GM18951 (cell line): ENCODE data around the gene ATXN1.

Experiments used
- POLR2A ChIP-seq: IDR thresholded peaks from 4 replicates; pipeline ENCODE4 v1.6.1; 2011; ENCODE audit warnings: mild to moderate bottlenecking; ENCODE audit not compliant: insufficient read length, insufficient read depth; ENCODE audit errors: extremely low read depth
- in situ Hi-C: fragments of 300-500 bp; cut with MboI; formaldehyde crosslinking; loops from one replicate; pipeline ENCODE4 v1.12.0; 2022; ENCODE audit warnings: low sequenced_read_pairs, mixed read lengths, inconsistent platforms; ENCODE audit not compliant: unreplicated experiment

ATXN1 gene

DNA sequence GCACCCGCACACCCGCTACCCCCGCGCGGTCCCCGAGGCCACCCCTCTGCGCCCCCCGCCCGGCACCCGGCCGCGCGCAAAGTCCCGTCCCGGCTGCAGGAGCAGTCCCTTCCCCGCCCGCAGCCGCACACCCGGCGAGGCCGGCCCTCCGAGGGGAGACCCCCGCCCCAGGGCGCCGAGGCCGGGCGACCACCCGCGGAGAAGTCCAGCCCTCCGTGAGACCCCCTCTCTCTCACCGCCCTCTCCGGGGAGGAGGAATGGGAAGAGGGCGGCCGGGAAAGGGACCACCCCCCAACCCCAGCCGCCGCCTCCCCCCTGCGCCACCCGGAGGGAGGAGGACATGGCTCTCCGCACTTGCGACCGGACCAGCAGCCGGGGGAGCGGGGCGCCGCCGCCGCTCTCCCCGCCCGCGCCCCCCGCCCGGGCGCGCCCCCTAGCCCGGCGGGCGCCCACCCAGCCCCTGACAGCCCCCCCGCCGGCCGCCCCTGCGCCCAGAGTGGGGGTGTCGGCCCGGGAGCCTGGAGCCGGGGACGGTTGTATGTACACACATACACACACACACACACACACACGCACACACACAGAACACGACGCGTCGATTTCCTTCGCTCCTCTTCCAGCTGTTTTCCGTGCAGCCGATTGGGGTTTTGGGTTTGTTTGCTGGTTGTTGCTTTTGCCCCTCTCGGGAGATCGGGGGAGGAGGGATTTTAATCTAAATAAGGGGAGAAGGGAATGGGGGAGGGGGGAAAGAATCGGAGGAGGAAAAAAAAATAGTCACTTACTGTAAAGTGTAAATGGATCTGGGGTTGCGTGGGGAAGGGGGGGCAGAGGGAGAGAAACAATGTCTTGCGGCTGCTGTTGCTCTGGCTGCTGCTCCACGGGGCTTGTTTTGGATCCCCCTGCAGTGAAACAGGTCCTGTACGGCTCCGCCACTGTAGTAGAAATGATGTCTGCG, at the start of gene ATXN1:
TSS of gene ATXN1 (minus strand) at position 945 of the 955 bp plus-strand sequence.
- in situ Hi-C loops = loop anchor here (10.0 kb wide), 2 partner anchors 226 to 426 kb away; no protein-coding TSS in a partner anchor
- TF ChIP-seq POLR2A = peak; percentile 42

DNA sequence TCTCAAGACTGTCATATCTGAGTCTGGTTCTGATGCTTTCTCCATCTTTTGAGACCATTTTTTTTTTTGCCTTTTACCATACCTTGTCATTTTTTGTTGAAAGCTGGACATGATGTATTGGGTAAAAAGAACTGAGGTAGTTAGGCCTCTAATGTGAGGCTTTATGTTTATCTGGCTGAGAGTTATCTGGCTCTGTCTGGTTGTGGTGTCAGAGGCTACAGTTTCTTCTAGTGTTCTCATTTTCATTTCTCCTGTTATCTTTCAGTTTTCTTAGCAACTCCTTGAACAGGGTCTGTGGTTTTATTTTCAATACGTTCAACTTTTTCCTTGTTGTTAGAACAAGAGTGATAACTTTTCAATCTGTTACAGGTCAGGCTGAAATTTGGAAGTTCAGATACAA, 49.2 kb upstream of the ATXN1 start:
- in situ Hi-C loops = no loop called here
- TF ChIP-seq POLR2A = no peak

DNA sequence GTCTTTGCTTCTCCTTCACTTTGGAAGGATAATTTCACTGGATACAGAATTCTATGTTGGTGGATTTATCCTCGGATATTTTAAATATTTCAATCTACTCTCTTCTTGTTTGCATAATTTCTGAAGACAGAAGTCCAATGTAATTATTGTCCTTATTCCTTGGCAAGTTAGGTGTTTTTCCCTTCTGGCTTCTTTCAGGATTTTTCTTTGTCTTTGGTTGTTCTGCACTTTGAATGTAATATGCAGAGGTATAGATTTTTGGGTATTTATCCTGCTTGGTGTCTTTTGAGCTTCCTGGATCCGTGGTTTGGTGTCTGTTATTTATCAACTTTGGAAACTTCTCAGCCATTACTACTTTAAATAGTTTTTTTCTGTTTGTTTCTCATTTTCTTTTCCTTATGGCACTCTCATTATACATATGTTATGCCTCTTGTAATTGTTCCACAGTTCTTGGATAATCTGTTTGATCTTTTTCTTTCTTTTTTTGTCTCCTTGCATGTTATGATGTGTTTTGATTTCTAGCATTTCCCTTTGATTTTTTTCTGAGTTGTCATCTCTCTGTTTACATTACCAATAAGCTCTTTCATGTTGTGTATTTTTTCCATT, 48.6 kb upstream of the ATXN1 start:
- in situ Hi-C loops = no loop called here
- TF ChIP-seq POLR2A = no peak

DNA sequence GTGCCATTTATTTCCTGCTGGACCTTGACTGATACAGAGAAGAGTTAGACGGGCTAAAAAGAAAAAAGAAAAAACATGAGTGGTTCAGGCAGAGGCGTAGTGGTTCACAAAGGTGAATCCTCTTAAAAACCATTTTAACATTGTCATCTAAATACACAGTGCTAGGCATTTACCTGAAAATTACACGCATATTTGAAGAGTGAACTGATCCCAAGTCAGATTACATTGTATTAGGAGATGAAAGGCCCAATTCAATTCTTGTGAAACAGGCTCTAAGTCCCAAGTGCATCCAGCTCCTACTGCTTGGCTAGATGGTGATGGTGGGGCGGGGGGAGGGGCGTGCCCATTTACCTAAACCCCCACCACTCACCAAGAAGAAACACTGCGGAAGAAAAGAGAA, 46.7 kb upstream of the ATXN1 start:
- TF ChIP-seq POLR2A = no peak
- in situ Hi-C loops = no loop called here

DNA sequence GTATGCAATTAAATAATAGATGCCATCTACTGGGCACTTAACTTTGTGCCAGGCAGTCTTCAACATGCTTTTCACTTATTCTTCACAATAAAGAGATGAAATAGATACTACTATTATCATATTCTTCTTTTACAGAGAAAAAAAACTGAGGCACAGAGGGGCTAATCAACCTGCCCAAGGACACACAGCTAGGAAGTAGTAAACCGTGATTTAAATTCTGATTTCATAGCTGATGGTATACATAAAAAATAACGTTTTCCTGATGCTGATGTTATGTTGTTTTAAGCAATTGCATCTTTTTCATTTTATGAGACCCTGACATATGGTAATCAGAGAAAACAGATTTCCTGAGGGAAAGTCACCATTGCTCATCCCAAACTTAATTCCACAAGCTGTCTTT, 45.1 kb upstream of the ATXN1 start:
- in situ Hi-C loops = no loop called here
- no peak for TF ChIP-seq POLR2A

DNA sequence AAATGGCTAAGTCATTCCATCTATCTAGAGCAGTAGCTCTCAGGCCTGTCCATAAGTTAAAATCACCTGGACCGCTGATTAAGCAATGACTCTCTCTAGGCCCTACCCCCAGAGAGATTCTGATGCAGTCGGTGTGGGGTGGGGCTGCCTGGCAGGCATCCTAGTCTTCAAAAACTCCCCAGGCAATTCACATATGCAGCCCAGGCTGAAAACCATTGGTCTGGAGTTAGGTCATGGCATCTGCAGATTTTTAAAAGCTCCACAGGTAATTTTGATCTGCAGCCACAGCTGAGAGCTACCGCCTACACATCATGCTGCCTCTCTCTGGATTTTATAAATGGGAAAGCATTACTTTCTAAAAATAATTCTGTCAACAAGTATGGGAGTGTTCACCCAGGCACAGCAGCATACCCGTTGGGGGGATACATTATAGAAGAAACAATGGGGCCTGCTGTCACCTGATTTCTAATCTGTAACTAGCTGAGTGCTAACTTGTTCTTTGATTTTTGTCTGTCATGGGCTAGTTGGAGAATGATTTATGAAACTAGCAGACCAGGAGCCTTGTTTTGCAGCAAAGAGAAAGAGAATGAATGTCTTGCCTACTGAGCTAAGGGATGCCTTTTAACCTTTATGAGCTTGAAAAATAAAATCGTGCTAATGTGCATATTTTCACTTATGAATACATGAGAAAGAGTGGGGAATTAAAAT, 44.1 kb upstream of the ATXN1 start:
- TF ChIP-seq POLR2A = no peak
- in situ Hi-C loops = no loop called here

DNA sequence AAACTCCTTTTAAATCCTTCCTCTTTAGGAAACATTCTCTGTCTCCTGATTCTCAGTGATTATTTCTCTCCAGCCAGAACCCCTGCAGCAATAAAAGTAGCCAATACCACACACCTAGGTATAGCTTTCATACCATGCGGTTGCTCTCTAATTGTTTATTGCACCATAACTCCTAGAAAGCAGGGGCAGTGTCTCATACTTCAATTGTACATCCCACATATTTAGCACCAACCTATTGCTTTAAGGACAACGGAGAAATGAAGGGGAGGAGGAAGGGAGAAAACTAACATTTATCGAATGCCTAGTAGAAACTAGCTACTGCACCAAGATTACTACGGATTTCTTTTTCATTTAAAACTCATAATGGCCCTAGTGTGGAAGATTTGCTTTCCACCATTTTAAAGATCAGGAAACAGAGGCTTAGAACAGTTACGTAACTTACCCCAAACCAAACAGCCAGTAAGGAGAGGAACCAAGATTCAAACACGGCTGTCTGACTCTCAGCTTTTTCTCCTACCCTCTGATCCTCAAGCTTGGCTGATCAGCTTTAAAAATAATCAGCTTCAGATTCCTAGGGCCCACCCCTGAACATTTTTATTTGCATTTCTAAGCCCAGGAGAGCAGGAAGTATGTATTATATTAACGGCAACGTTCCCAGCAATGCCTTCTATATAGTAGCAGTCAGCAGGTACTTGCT, 43.4 kb upstream of the ATXN1 start:
- no peak for TF ChIP-seq POLR2A
- in situ Hi-C loops = no loop called here

DNA sequence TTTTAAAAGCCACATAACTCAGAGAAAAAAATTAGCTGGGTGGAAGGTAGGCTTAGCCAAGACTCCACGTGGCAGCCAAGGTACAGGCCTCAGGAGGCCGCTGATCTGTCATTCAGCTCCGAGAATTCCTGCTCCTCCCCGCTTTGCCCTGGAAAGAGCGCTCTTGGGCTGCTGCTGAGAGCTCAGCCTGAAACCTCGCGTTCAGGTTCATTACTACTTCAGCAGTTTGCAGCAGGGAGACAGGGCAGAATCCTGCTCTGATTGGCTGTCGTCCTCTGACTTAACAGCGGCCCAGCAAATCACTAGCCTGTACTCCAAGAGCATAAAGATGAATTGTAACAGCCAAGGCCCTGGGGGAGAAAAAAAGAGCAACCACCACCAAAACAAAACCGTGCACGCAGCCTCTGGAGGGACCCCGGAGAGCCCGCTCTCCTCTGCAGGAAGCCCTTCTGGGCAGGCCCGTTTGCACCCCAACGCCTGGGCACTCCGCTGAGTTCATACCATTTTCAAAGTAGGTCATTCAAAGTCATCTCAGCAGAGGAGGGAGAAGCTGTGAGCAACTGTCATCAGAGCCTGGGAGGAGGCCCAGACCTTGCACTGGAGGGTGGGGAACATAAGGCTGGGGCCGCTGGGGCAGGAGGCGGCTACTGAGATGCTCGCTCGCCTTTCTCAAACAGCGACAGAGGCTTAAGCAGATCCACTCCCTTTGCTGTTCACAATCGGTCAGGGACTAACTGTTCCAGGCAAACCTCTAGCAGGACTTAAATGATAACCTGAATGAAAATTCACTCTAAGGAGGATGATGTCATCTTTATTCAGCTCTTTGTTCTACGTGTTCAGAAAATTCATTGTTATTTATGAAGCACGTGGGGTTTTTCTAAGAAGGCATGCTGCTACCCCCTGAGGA, 42.3 kb upstream of the ATXN1 start:
- no peak for TF ChIP-seq POLR2A
- in situ Hi-C loops = no loop called here

DNA sequence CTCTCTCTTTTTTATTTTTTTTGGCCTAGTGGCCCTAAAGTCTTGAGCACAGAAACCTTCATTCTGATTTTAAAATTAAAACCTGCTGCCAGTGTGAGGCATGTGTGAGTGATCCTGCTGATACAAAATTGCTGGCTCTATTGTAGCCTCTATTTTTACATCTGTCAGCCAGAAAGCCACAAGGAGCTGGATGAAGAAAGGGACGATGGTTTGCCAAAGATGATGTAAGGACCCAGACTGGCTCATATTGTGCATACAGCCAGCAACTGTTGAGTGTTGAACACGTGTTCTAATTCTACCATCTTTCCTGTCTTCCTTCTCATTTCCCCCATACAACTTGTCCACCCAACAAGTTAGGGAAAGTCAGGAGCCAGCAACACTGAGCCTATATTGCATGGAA, 40.8 kb upstream of the ATXN1 start:
- in situ Hi-C loops = no loop called here
- TF ChIP-seq POLR2A = no peak

DNA sequence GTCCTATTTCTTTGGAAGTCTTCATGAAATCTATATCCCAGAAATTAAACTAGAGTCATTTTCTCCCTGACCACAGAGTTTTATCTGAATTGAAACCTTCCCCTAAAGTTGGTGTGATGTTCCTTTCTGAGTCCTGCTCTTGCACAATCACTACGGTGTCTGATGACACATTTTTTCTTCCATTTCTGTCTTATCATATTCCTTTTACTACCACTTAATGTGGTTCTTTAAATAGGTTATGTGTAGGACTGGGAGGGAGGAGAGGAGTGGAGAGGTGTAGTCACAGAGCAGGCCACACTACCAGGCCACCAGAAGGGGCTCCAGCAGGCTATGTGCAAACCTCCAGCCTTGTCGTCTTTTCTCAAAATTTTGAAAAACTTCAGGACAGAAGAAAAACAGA, 39.7 kb upstream of the ATXN1 start:
- in situ Hi-C loops = no loop called here
- TF ChIP-seq POLR2A = no peak

DNA sequence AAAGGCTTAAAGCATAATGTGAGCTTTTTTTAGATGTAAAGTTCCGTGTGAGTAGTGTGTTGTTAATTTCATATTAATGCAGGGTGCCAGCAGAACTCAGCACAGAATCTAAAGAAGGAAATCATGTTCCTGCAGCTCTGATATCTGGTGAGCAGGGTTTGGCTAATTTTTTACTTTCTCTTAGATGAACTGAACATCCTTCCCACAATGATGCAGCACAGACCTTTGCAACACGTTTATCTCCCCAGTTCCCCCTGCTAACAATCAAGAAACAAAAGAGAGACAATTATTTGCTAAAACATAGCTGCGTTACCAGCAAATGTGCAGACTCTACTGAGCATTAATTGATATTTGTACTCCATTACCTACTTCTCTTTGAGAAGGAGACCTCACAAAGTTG, 39.1 kb upstream of the ATXN1 start:
- TF ChIP-seq POLR2A = no peak
- in situ Hi-C loops = no loop called here
